Measurements from ENCODE around the gene DAD1.

DNA sequence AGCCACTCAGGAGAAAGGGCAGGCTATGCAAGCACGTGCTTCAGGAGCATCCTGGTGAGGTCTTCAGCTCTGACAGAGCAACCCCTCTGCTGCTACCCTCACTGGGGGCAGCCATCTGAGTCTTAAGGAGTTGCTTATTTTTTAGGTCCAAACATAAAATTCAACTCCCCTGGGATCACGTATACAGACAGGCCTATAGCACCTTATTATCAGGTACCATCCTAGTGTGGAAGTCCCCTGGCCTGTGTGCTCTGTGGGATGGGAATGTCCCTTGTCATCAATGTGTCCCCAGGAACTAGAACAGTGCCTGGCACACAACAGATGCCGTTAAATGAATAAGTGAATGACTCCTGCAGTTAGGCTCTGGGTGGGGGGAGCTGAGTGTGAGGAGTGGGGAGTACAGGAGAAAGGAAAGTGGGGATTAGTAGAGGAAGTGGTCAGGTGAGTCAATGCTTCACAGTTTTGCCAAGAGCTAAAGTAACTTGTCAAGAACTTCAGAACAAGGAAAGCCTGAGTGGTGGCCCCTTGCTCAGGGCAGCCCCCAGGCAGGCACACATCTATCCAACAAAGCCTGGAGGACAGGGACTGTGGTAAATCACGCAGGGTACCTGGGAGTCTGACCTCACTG is 33.5 kb downstream of the DAD1 start:
- TF ChIP-seq, protein P1, sequence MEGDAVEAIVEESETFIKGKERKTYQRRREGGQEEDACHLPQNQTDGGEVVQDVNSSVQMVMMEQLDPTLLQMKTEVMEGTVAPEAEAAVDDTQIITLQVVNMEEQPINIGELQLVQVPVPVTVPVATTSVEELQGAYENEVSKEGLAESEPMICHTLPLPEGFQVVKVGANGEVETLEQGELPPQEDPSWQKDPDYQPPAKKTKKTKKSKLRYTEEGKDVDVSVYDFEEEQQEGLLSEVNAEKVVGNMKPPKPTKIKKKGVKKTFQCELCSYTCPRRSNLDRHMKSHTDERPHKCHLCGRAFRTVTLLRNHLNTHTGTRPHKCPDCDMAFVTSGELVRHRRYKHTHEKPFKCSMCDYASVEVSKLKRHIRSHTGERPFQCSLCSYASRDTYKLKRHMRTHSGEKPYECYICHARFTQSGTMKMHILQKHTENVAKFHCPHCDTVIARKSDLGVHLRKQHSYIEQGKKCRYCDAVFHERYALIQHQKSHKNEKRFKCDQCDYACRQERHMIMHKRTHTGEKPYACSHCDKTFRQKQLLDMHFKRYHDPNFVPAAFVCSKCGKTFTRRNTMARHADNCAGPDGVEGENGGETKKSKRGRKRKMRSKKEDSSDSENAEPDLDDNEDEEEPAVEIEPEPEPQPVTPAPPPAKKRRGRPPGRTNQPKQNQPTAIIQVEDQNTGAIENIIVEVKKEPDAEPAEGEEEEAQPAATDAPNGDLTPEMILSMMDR (IDR thresholded peaks at IDR 0.05): no peak
- no peak for TF ChIP-seq POLR2A (IDR thresholded peaks at IDR 0.05)
- no peak for TF ChIP-seq EP300 (IDR thresholded peaks at IDR 0.05; ENCODE audit: low read depth)

All from transverse colon (tissue), 3 donors.